SK-N-SH (cell line): ENCODE measurements around the gene SCARB2. TPM values are rescaled to one million over a fixed set of nuclear protein-coding genes. Genes with fewer than 3 reads are reported as not detected.
A peak's percentile ranks its signal among the peaks of the same experiment; 100 is the strongest.

Source experiments
- CTCF ChIA-PET: fragments of 300-600, 350-600 bp; formaldehyde crosslinking; extraction: SDS; loops from one replicate; lab custom pipeline; 2021; lab: Yijun Ruan, JAX
- POLR2A ChIA-PET: fragments of 350-600 bp; sonication (Branson Sonifier 250); formaldehyde crosslinking; extraction: SDS; loops from one replicate; lab custom pipeline; 2020; ENCODE audit warnings: antibody characterized with exemption, inconsistent platforms; lab: Yijun Ruan, JAX
- DNase-seq: peaks from one replicate; pipeline ENCODE4 v3.0.0; 2012
- H2AFZ ChIP-seq: fragments of 200-600 bp; sonication (generic); 2 replicates; pipeline ENCODE4 v1.8.1; 2016; ENCODE audit warnings: antibody characterized with exemption, mild to moderate bottlenecking, low read depth
- H3F3A ChIP-seq: fragments of 200-600 bp; sonication (generic); replicated peaks from 2 replicates; pipeline ENCODE3; 2016; ENCODE audit warnings: antibody characterized with exemption, mild to moderate bottlenecking; ENCODE audit not compliant: insufficient read depth
- H3K27ac ChIP-seq, 2 experiments: fragments of 200-500 bp in 1 of 2; fragments of 200-600 bp in 1 of 2; sonication (Bioruptor generic) in 1 of 2; sonication (generic), shearing (Covaris generic) in 1 of 2; 2 replicates each; pipeline versions ENCODE4 v1.5.1 to v1.6.1; 2014 to 2016; ENCODE audit warnings: low read depth in 2 of 2, inconsistent platforms in 1 of 2, low read length in 1 of 2, mild to moderate bottlenecking in 1 of 2, mixed read lengths in 1 of 2
- H3K27me3 ChIP-seq: fragments of 200-600 bp; sonication (generic), shearing (Covaris generic); 2 replicates; pipeline ENCODE4 v1.6.1; 2016; ENCODE audit warnings: mixed run types; ENCODE audit not compliant: insufficient read depth
- H3K36me3 ChIP-seq, 2 experiments: fragments of 200-500 bp in 1 of 2; fragments of 200-600 bp in 1 of 2; sonication (Bioruptor generic) in 1 of 2; sonication (generic) in 1 of 2; replicated peaks in 1 of 2; 2 replicates each; pipeline versions ENCODE3 to v1.5.1; 2014 to 2016; ENCODE audit warnings: low read length in 1 of 2, mild to moderate bottlenecking in 1 of 2; ENCODE audit not compliant: insufficient read depth in 2 of 2, control insufficient read depth in 1 of 2
- H3K4me1 ChIP-seq, 2 experiments: fragments of 200-500 bp in 1 of 2; fragments of 200-600 bp in 1 of 2; sonication (Bioruptor generic) in 1 of 2; sonication (generic), shearing (Covaris generic) in 1 of 2; 2 replicates each; pipeline versions ENCODE4 v1.5.1 to v1.6.1; 2014 to 2016; ENCODE audit warnings: low read depth in 1 of 2, low read length in 1 of 2, mixed run types in 1 of 2; ENCODE audit not compliant: insufficient read depth in 2 of 2, control insufficient read depth in 1 of 2
- H3K4me2 ChIP-seq: fragments of 200-600 bp; sonication (generic), shearing (Covaris generic); 2 replicates; pipeline ENCODE4 v1.6.1; 2017; ENCODE audit warnings: mixed run types
- H3K4me3 ChIP-seq, 2 experiments: fragments of 200-500 bp in 1 of 2; fragments of 200-600 bp in 1 of 2; sonication (Bioruptor generic) in 1 of 2; sonication (generic), shearing (Covaris generic) in 1 of 2; 2 replicates each; pipeline versions ENCODE4 v1.5.1 to v1.8.1; 2014 to 2016; ENCODE audit warnings: low read depth in 2 of 2, inconsistent platforms in 1 of 2, low read length in 1 of 2, mild to moderate bottlenecking in 1 of 2, mixed read lengths in 1 of 2, moderate library complexity in 1 of 2
- H3K79me2 ChIP-seq: fragments of 200-600 bp; sonication (generic); 2 replicates; pipeline ENCODE4 v1.8.1; 2017; ENCODE audit warnings: mild to moderate bottlenecking; ENCODE audit not compliant: insufficient read depth
- H3K9ac ChIP-seq: fragments of 200-600 bp; sonication (generic); 2 replicates; pipeline ENCODE4 v1.6.1; 2017; ENCODE audit warnings: mixed run types
- H3K9me2 ChIP-seq: fragments of 200-600 bp; sonication (generic); 2 replicates; pipeline ENCODE4 v1.6.1; 2017; ENCODE audit warnings: mixed run types
- H3K9me3 ChIP-seq: fragments of 200-600 bp; sonication (generic); 2 replicates; pipeline ENCODE4 v1.6.1; 2017; ENCODE audit warnings: mixed run types, mild to moderate bottlenecking, moderate library complexity
- H4K20me1 ChIP-seq: fragments of 200-600 bp; sonication (generic); 2 replicates; pipeline ENCODE4 v1.6.1; 2017; ENCODE audit warnings: mild to moderate bottlenecking, mixed run types; ENCODE audit not compliant: insufficient read depth
- CHD2 ChIP-seq: fragments of 150-350 bp; IDR thresholded peaks from 2 replicates; pipeline ENCODE4 v1.6.1; 2018; ENCODE audit warnings: low read length; ENCODE audit not compliant: partially characterized antibody
- FOXJ3 ChIP-seq: sonication (generic); formaldehyde crosslinking; IDR thresholded peaks from 2 replicates; pipeline ENCODE4 v1.5.1; 2020; ENCODE audit warnings: mild to moderate bottlenecking, missing genetic modification reagents
- IRF3 ChIP-seq: fragments of 150-350 bp; IDR thresholded peaks from 2 replicates; pipeline ENCODE4 v1.6.1; 2016; ENCODE audit warnings: mild to moderate bottlenecking, low read depth, low read length
- MAX ChIP-seq: IDR thresholded peaks from 2 replicates; pipeline ENCODE4 v1.4.0; 2012; ENCODE audit warnings: low read depth
- PBX3 ChIP-seq: IDR thresholded peaks from 2 replicates; pipeline ENCODE4; 2012
- POLR2AphosphoS5 ChIP-seq: IDR thresholded peaks from 2 replicates; pipeline ENCODE4 v1.6.1; 2012; ENCODE audit warnings: low read depth, low read length
- RAD21 ChIP-seq: IDR thresholded peaks from 2 replicates; pipeline ENCODE4 v1.6.1; 2012; ENCODE audit warnings: mild to moderate bottlenecking, low read length
- RCOR1 ChIP-seq: fragments of 150-350 bp; IDR thresholded peaks from 2 replicates; pipeline ENCODE4 v1.6.1; 2017; ENCODE audit warnings: antibody characterized with exemption, low read length
- REST ChIP-seq: IDR thresholded peaks from 2 replicates; pipeline ENCODE4 v1.6.1; 2012; ENCODE audit warnings: mild to moderate bottlenecking, low read depth, low read length, moderate library complexity
- SIN3A ChIP-seq: IDR thresholded peaks from 2 replicates; pipeline ENCODE4 v1.6.1; 2012; ENCODE audit warnings: low read depth, mild to moderate bottlenecking, low read length, moderate library complexity, borderline replicate concordance
- TCF12 ChIP-seq: IDR thresholded peaks from 2 replicates; pipeline ENCODE4 v1.4.0; 2012
- USF1 ChIP-seq: IDR thresholded peaks from 2 replicates; pipeline ENCODE4 v1.4.0; 2012; ENCODE audit warnings: low read depth, borderline replicate concordance
- USF2 ChIP-seq: fragments of 150-350 bp; IDR thresholded peaks from 2 replicates; pipeline ENCODE4 v1.6.1; 2017; ENCODE audit warnings: antibody characterized with exemption, low read length, low read depth, borderline replicate concordance
- WGBS: methylation state at CpG from one replicate; pipeline ENCODE4 v1.1.6; 2017; ENCODE audit warnings: low lambda C conversion rate; 5-methylcytosine and 5-hydroxymethylcytosine counted together
- polyA plus RNA-seq, 3 experiments: library from polyadenylated mRNA; depleted of rRNA; stranded (reverse); fragments of >200 nt; gene quantifications; 2 replicates each; pipeline ENCODE4 v1.2.3, GENCODE V29; 2012

SCARB2 gene
- polyA plus RNA-seq, 1 of the 3 experiments (the other 2 are of a cell fraction): 82.6 TPM

- Histone ChIP-seq H3K9me3 (no peaks in the 10 kb centered on the region), H3K36me3 (no peaks in the 10 kb centered on the region), H3K4me2 (peak overlapping the region; percentile 88), H3K9ac (peak overlapping the region; percentile 66; the same call in 1 of the 2 replicates), H3F3A (no peaks in the 10 kb centered on the region), H3K4me3 (peak overlapping the region; percentile 67 to 72), H4K20me1 (no peaks in the 10 kb centered on the region), H3K9me2 (no peaks in the 10 kb centered on the region), H2AFZ (peak overlapping the region; percentile 92), H3K79me2 (no peaks in the 10 kb centered on the region), H3K4me1 (peaks cover 0 to 9% of the 10 kb centered on the region in 2 experiments; a peak in 1 of 4 replicates), H3K27ac (peak overlapping the region; percentile 52 to 81; a peak in 3 of 4 replicates), H3K27me3 (peaks cover 9% of the 10 kb centered on the region; the same call in 1 of the 2 replicates)
- CTCF ChIA-PET: interaction anchor here (0.7 to 6.4 kb wide), 9 partner anchors 10 to 252 kb away, joined by 3 to 42 read pairs (median 3); partner anchors contain the start of gene NUP54
- no peak for DNase-seq
- POLR2A ChIA-PET: interaction anchor here (1.6 kb wide), 1 partner anchor 54 kb away, joined by 6 read pairs; no protein-coding TSS in a partner anchor
- WGBS: 77% methylated on average over 8 of the region's 8 CpGs
- TF ChIP-seq PBX3 (no peak), RAD21 (no peak), TCF12 (no peak), USF2 (no peak), MAX (no peak), USF1 (no peak)
These were observed 38.6 kb upstream of the SCARB2 start for GRCh38 chr4:76252271-76252653.

- Histone ChIP-seq H4K20me1 (no peaks in the 10 kb centered on the region), H3K9ac (peak within 1 kb of the TSS; percentile 66), H2AFZ (peak within 1 kb of the TSS; percentile 92), H3F3A (no peaks in the 10 kb centered on the region), H3K4me3 (peak within 1 kb of the TSS; percentile 67 to 72), H3K4me2 (peak within 1 kb of the TSS; percentile 88), H3K4me1 (peaks cover 0 to 9% of the 10 kb centered on the region in 2 experiments; a peak in 1 of 4 replicates), H3K9me2 (no peaks in the 10 kb centered on the region), H3K9me3 (no peaks in the 10 kb centered on the region), H3K27ac (peak within 1 kb of the TSS; percentile 52 to 81), H3K27me3 (peaks cover 9% of the 10 kb centered on the region; the same call in 1 of the 2 replicates), H3K36me3 (no peaks in the 10 kb centered on the region), H3K79me2 (no peaks in the 10 kb centered on the region)
- 4% methylated on average over 32 of the region's 68 CpGs for WGBS
- ChIA-PET CTCF (interaction anchor here (1.1 to 6.4 kb wide), 9 partner anchors 9 to 126 kb away, joined by 3 to 42 read pairs (median 5); partner anchors contain the start of gene NUP54), POLR2A (interaction anchor here (1.4 to 1.7 kb wide), 3 partner anchors 38 to 56 kb away, joined by 6 to 9 read pairs (median 8); partner anchors contain the start of gene SCARB2)
- peak; percentile 90 for DNase-seq
- TF ChIP-seq REST (0 out of 2 replicates have a peak, but pooled peaks have one; percentile 12), FOXJ3 (CRISPR knock-in tag) (0 out of 2 replicates have a peak, but pooled peaks have one; percentile 24), RCOR1 (peak; percentile 10; the same call in 1 of the 2 replicates), POLR2AphosphoS5 (no peak), PBX3 (no peak), IRF3 (no peak), SIN3A (no peak), CHD2 (no peak)
These were observed 38.0 kb upstream of the SCARB2 start, which contains the start of gene FAM47E for GRCh38 chr4:76251441-76252270. TSS of gene FAM47E (plus strand) at chr4:76251721. CDS start at chr4:76251747, 26 bp downstream.
